LHCN-M2 (cell line): ENCODE measurements around the gene NKX3-2. TPM values are rescaled to one million over a fixed set of nuclear protein-coding genes. Genes with fewer than 3 reads are reported as not detected.

Experiments used
- DNase-seq: peaks from one replicate; pipeline ENCODE4 v3.0.0-alpha.2; 2012; ENCODE audit warnings: low read depth
- total RNA-seq: library from RNA; depleted of rRNA; stranded (reverse); fragments of >200 nt; gene quantifications from 2 replicates; pipeline ENCODE4 v1.2.3, GENCODE V29; 2014

The NKX3-2 gene
- total RNA-seq, 1 experiment from 2014 or later, result 3.0 TPM

- no peak for DNase-seq
Measured at GRCh38 chr4:13531625-13531998, 12.7 kb downstream of the NKX3-2 start.

DNA sequence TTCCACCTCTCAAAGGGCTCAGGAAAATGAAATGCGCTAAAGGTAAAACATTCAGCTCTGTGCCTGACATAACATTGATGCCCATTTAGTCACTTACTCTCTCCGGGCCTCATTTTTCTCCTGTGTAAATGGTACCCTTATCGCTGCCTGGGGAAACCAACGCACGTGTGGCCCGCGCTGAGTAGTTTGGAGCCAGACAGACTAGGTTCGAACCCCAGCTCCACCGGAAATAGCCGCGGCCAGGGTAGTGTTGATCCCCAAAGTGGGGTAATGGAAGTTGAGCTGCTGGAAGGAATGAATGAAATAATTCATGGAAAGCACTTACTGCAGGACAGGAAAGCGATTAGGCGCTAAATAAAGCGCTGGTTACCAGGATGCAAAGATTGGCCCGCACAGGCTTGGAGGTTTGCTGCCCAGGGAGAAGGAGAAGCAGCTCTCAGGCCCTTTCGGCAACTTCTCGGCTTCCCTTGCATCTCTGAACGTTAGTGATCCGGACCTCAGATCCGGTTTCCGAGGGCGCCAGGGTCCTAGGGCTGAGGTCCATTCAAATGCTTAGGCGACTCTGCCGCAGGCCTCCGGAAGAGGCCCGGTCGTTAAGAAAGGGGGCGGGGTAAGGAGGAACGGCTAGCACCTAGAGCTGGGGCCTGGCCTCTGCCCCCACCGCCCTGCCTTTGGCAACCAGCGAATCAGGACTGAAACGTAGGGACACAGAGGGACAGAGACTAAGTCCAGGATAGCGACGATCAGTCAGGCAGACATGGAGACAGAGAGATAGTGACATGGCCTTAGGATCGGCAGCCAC, 13.3 kb downstream of the NKX3-2 start:
- no peak for DNase-seq

GRCh38 chr4:13529128-13529919, 15.0 kb downstream of the NKX3-2 start:
- no peak for DNase-seq

DNA sequence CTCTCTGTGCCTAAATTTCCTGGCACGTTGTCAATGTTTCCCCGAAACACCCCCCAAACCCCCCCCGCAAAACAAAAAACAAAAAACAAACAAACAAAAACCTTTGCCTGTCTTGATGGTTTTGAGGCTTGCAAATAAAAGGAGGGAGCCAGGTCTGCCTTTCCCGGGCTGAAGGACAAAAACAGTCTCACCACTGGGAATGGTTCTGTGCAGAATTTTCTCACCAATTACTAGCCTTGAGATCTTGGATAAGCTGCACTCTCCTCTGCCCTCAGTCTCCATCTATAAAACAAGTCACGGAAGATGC, 15.5 kb downstream of the NKX3-2 start:
- no peak for DNase-seq

GRCh38 chr4:13527981-13528820, 16.1 kb downstream of the NKX3-2 start:
- DNase-seq, result no peak

GRCh38 chr4:13527192-13527980, 16.9 kb downstream of the NKX3-2 start:
- DNase-seq, result no peak

DNA sequence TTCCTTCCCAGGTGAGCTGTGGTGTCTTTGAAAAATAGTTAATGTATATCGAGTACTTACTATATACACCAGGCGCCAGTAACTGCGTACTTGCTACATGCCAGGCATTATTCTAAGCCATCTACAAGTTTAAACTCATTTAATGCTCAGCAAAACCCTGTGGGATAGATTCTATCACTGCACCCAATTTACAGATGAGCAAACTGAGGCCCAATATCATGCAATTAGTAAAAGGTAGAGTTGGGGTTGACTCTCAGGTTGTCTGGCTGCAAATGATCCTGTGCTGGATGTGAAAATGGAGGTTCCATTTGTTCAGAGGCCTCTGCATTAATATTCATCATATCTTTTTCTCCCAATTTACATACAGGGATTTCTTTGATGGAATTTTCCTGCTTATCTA, 17.6 kb downstream of the NKX3-2 start:
- no peak for DNase-seq

- DNase-seq, result no peak
Measured at GRCh38 chr4:13525606-13526281, 18.6 kb downstream of the NKX3-2 start.

DNA sequence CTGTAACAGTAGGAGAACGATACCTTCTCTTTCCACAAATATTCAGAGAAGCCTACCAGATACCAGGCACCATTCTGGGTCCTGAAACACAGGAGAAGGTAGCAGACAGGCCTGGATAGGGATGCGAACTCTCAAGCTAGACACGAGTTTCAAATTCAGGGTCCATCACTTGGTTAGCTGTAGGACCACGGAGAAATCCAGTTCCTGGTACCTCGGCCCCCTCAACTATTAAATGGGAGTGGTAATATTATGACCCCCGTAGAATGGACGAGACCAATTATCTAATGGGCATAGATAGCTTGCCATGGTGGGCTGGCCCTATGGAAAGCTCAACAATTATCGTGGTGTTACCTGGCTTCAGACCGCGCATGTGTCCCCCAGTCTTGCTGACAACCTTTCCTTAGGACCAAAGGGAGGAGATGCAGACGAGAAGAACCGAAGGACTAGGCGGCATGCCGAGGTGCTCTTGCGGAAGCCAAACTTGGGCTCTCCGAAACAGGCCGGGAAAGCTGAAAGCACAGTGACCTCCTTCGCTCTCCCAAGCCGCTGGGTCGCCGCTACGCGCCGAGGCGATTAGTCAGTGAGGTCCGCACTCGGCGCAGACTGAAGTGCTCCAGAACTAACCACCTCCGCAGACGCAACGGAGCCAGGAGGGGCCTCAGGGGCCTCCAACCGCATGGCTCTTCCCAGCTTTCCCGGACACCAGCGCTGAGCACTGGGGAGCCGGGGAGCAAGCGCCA, 19.6 kb downstream of the NKX3-2 start:
- DNase-seq, result no peak

- DNase-seq, result no peak
Measured at GRCh38 chr4:13523591-13524503, 20.5 kb downstream of the NKX3-2 start.

GRCh38 chr4:13523105-13523477, 21.2 kb downstream of the NKX3-2 start:
- no peak for DNase-seq

GRCh38 chr4:13522282-13523104, 21.8 kb downstream of the NKX3-2 start:
- no peak for DNase-seq

GRCh38 chr4:13521047-13521446, 23.3 kb downstream of the NKX3-2 start:
- DNase-seq, result no peak

GRCh38 chr4:13516315-13516860, 27.9 kb downstream of the NKX3-2 start:
- DNase-seq, result no peak

DNA sequence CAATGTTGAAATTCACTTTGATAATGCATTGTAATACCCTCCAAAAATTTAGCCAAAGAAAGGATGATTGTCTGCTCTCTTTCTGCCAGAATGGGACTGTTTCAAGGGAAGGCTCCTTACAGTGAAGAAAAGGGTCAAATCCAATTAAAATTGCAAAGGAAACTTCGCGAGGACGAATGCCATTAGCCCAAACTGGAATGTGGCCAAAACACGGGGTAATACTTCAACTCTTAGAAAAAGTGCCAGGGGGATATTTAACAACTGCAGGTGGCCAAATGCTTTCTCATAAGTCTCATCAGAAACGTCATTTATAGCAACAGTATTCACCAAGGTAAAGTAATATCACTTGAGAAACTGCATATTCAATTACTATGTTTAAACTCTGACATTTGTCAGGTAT, 29.0 kb downstream of the NKX3-2 start:
- no peak for DNase-seq

GRCh38 chr4:13514722-13515121, 29.6 kb downstream of the NKX3-2 start:
- DNase-seq, result no peak

GRCh38 chr4:13511101-13511500, 33.2 kb downstream of the NKX3-2 start:
- DNase-seq, result peak; percentile 32

- no peak for DNase-seq
Measured at GRCh38 chr4:13509442-13509841, 34.9 kb downstream of the NKX3-2 start.
